Esophagus muscularis mucosa (tissue), 4 donors: Measurements from ENCODE around the gene OPN1SW. TPM values are rescaled to one million over a fixed set of nuclear protein-coding genes. Genes with fewer than 3 reads are reported as not detected.

Source experiments
- DNase-seq: peaks from one replicate; pipeline ENCODE4 v3.0.0-alpha.2; 2017; ENCODE audit errors: extremely low spot score
- H3K27ac ChIP-seq, 4 donors: fragments of 200-600 bp; sonication (generic); replicated peaks in 1 of 4; 1 replicate in 3 of 4; 2 replicates in 1 of 4; pipeline ENCODE4 v1.5.1; 2016 to 2019; ENCODE audit warnings: mild to moderate bottlenecking in 1 of 4
- H3K27me3 ChIP-seq, 4 donors: fragments of 200-600 bp; sonication (generic); one replicate each; pipeline versions ENCODE4 v1.5.1 to v1.6.0; 2016 to 2019
- H3K36me3 ChIP-seq, 4 donors: fragments of 200-600 bp; sonication (generic); one replicate each; pipeline ENCODE4 v1.5.1; 2016 to 2019
- H3K4me1 ChIP-seq, 4 donors: fragments of 200-600 bp; sonication (generic); one replicate each; pipeline ENCODE4 v1.5.1; 2016 to 2019
- H3K4me3 ChIP-seq, 4 donors: fragments of 200-600 bp; sonication (generic); 1 replicate in 2 of 4; 2 replicates in 2 of 4; pipeline ENCODE4 v1.5.1; 2016 to 2019; ENCODE audit warnings: mild to moderate bottlenecking in 4 of 4, moderate library complexity in 1 of 4
- H3K9me3 ChIP-seq, 4 donors: fragments of 200-600 bp; sonication (generic); 1 replicate in 3 of 4; 2 replicates in 1 of 4; pipeline ENCODE4 v1.5.1; 2016 to 2019
- EP300 ChIP-seq: sonication (generic); formaldehyde crosslinking; IDR thresholded peaks from one replicate; pipeline ENCODE4 v1.6.1; 2017; ENCODE audit warnings: antibody characterized with exemption
- POLR2A ChIP-seq: fragments of 450-650 bp; IDR thresholded peaks from one replicate; pipeline ENCODE4 v1.6.1; 2017; ENCODE audit warnings: antibody characterized with exemption, moderate library complexity, mild to moderate bottlenecking, low read depth
- POLR2AphosphoS5 ChIP-seq, 2 donors: sonication (generic); formaldehyde crosslinking; IDR thresholded peaks; one replicate each; pipeline ENCODE4 v1.6.1; 2017; ENCODE audit warnings: antibody characterized with exemption in 2 of 2
- WGBS: methylation state at CpG from one replicate; pipeline ENCODE4 v1.1.5; 2018; 5-methylcytosine and 5-hydroxymethylcytosine counted together
- intact Hi-C: fragments of 100-400 bp; cut with DNase I; formaldehyde crosslinking; loops from one replicate; pipeline ENCODE4 v1.15.1; 2023
- total RNA-seq, 4 donors: library from RNA; depleted of rRNA; stranded (reverse); fragments of >200 nt; gene quantifications; one replicate each; pipeline versions ENCODE4 v1.1.0 to v1.2.1, GENCODE V29; 2016
- TF ChIP-seq, protein P1 (sequence below), 3 experiments: fragments of 200-600 bp in 2 of 3; fragments of 450-650 bp in 1 of 3; sonication (generic) in 2 of 3; IDR thresholded peaks; one replicate each; pipeline ENCODE4 v1.5.1; 2017 to 2019; ENCODE audit warnings: antibody characterized with exemption in 3 of 3, mild to moderate bottlenecking in 2 of 3, moderate library complexity in 1 of 3

Gene OPN1SW
- total RNA-seq, 4 donors from 2014 or later = not detected

DNA sequence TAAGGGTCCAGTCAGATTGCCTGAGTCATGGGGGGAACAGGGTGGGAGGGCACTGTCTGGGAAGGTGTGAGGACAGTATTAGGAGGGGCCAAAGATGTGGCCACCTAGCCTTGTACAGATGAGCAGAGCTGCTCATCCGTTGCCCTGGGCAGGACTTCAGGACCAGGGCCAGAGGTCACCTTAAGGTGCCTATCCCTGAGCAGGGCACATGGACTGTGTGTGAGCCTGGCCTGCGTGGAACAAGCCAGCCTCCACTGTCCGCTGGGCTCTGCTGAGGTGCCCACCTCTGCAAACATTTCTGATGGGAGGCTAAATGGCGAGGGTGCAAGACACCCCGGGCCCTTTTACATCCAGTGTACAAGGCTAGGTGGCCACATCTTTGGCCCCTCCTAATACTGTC, 3.4 kb upstream of the OPN1SW start:
- DNase-seq = no peak
- intact Hi-C loops = no loop called here
- Histone ChIP-seq H3K4me1 (peaks cover 11 to 35% (median 34%) of the 10 kb centered on the region in 4 donors), H3K9me3 (peaks cover 0 to 9% (median 6%) of the 10 kb centered on the region in 4 donors), H3K36me3 (peaks cover 0 to 1% (median 0%) of the 10 kb centered on the region in 4 donors), H3K27ac (peak overlapping the region in 1 of 4 donors; percentile 62), H3K4me3 (no peak overlapping the region), H3K27me3 (no peaks in the 10 kb centered on the region)
- 100% methylated on average over 5 of the region's 5 CpGs for WGBS
- no peak for TF ChIP-seq POLR2AphosphoS5 (IDR thresholded peaks at IDR 0.05)
- TF ChIP-seq, protein P1, sequence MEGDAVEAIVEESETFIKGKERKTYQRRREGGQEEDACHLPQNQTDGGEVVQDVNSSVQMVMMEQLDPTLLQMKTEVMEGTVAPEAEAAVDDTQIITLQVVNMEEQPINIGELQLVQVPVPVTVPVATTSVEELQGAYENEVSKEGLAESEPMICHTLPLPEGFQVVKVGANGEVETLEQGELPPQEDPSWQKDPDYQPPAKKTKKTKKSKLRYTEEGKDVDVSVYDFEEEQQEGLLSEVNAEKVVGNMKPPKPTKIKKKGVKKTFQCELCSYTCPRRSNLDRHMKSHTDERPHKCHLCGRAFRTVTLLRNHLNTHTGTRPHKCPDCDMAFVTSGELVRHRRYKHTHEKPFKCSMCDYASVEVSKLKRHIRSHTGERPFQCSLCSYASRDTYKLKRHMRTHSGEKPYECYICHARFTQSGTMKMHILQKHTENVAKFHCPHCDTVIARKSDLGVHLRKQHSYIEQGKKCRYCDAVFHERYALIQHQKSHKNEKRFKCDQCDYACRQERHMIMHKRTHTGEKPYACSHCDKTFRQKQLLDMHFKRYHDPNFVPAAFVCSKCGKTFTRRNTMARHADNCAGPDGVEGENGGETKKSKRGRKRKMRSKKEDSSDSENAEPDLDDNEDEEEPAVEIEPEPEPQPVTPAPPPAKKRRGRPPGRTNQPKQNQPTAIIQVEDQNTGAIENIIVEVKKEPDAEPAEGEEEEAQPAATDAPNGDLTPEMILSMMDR (IDR thresholded peaks at IDR 0.05) = no peak
- no peak for TF ChIP-seq EP300
- no peak for TF ChIP-seq POLR2A

DNA sequence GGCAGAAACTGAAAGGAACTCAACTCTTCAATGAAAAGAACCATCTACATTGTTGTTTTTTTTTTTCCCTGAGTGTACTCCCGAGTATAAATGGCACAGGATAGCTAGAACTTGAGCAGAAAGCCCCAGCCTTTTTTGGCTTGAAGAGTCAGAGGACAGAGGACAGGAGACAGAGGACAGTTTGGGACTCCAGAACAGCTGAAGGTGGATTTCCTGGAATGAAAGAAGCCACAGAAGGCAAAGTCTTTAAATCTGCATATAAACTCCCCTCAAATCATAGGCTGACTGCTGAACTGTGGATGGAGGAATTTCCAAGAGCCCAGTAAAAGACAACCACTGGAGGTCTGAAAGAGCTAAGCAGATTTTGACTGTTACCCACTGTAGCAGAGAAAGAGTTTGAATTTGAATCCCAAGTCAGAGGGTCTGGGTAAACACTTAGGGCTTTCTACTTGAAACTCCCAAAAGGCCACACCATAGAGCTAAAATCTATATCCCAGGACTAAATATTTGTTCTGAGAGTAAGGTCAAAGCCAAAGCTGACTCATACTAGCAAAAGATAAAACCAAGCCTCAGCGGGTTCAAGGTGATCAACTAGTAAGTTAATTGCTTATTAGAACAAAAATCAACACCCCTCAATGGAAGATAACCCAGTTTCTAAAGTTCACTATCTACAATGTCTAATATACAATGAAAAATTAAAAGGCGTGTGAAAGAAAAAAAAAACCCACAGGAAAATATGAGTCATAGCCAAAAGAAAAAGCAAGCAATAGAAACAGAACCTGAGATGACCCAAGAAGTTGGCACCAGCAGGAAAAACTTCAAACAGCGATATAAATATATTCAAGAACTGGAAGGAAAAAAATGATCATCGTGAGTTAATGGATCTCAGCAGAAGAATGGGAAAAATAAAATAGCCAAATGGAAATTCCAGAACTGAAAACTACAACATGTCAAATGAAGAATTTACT, 1.8 kb upstream of the OPN1SW start:
- H3K27me3 ChIP-seq = no peaks in the 10 kb centered on the region
- peaks cover 0 to 16% (median 6%) of the 10 kb centered on the region in 4 donors for H3K36me3 ChIP-seq
- DNase-seq = no peak
- peak overlapping the region; percentile 16 to 62 (median 30) for H3K27ac ChIP-seq
- intact Hi-C loops = no loop called here
- peaks cover 0 to 9% (median 6%) of the 10 kb centered on the region in 4 donors for H3K9me3 ChIP-seq
- WGBS = 50% methylated on average over 5 of the region's 5 CpGs
- no peak for TF ChIP-seq EP300
- TF ChIP-seq POLR2AphosphoS5 (IDR thresholded peaks at IDR 0.05) = peak in 1 of 2 donors; percentile 57
- peaks cover 5 to 20% (median 19%) of the 10 kb centered on the region in 4 donors for H3K4me1 ChIP-seq
- no peak overlapping the region for H3K4me3 ChIP-seq

DNA sequence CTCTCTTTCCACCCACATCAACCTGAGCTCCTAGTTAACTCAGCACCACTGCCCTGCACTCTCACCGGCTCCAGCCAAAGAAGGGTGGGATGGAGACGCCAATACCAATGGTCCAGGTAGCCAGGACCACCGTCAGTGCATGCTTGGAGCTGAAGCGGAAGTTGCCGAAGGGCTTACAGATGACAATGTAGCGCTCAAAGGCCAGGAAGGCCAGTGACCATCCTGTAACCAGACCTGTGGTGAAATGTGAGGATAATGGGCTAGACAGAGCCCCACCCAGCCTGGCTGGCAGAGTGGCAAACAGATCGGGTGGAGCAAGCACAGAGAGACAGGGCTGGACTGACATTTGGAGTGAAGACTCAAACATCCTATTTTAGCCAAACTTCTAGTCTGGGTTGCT, 673 bp downstream of the OPN1SW start:
- Histone ChIP-seq H3K36me3 (peaks cover 11 to 40% (median 21%) of the 10 kb centered on the region in 4 donors), H3K27ac (no peak overlapping the region), H3K4me1 (no peaks in the 10 kb centered on the region), H3K27me3 (no peaks in the 10 kb centered on the region), H3K9me3 (peaks cover 0 to 9% (median 6%) of the 10 kb centered on the region in 4 donors), H3K4me3 (no peak overlapping the region)
- WGBS = 95% methylated on average over 7 of the region's 7 CpGs
- intact Hi-C loops = no loop called here
- TF ChIP-seq, protein P1 (IDR thresholded peaks at IDR 0.05) = no peak
- TF ChIP-seq EP300 (no peak), POLR2AphosphoS5 (IDR thresholded peaks at IDR 0.05) (no peak), POLR2A (no peak)
- no peak for DNase-seq

DNA sequence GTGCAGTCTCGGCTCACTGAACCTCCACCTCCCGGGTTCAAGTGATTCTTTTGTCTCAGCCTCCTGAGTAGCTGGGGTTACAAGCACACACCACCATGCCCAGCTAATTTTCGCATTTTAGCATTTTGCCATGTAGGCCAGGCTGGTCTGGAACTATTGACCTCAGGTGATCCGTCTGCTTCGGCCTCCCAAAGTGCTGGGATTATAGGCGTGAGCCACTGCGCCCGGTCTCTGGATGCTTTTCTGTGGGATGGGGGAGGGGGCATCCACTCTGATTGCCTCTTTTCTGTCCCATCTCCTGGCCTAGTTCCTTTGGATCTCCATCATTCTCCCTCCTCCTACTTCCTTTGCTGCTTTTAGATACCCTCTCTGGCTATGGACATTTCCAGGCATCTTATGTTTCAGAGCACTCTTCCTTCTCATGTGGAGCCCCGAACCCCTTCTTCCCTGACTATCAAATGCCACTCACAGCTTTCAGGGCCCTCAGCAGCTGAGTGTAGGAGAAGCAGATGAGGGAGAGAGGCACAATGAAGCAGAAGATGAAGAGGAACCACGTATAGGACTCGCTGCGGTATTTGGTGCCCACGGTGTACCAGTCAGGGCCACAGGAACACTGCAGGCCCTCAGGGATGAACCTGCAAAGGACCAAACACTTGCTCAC, 1.4 kb downstream of the OPN1SW start:
- 93% methylated on average over 13 of the region's 13 CpGs for WGBS
- peaks cover 15 to 48% (median 28%) of the 10 kb centered on the region in 4 donors for H3K36me3 ChIP-seq
- no peak overlapping the region for H3K4me3 ChIP-seq
- DNase-seq = no peak
- no peaks in the 10 kb centered on the region for H3K27me3 ChIP-seq
- H3K9me3 ChIP-seq = peaks cover 0 to 9% (median 6%) of the 10 kb centered on the region in 4 donors
- intact Hi-C loops = no loop called here
- H3K4me1 ChIP-seq = no peaks in the 10 kb centered on the region
- H3K27ac ChIP-seq = no peak overlapping the region
- no peak for TF ChIP-seq POLR2AphosphoS5 (IDR thresholded peaks at IDR 0.05)
- TF ChIP-seq, protein P1 (IDR thresholded peaks at IDR 0.05) = no peak
- TF ChIP-seq POLR2A = no peak
- no peak for TF ChIP-seq EP300

DNA sequence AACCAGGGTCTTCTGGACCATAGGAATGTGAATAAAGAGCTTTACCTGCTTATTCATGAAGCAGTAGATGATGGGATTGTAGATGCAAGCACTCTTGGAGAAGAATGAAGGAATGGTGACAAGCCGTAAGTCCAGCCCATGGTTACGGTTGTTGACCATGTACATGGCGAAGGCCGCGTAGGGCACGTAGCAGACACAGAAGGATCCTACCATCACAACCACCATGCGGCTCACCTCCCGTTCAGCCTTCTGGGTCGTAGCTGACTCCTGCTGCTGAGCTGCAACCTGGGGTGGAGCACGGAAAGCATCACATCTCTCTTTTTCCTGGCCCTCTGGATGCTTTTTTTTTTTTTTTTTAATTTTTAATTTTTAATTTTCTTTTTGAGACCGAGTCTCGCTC, 2.0 kb downstream of the OPN1SW start:
- Histone ChIP-seq H3K9me3 (peaks cover 0 to 9% (median 6%) of the 10 kb centered on the region in 4 donors), H3K36me3 (peaks cover 21 to 53% (median 32%) of the 10 kb centered on the region in 4 donors), H3K27ac (no peak overlapping the region), H3K4me3 (no peak overlapping the region), H3K27me3 (no peaks in the 10 kb centered on the region), H3K4me1 (no peaks in the 10 kb centered on the region)
- intact Hi-C loops = no loop called here
- DNase-seq = no peak
- WGBS = 98% methylated on average over 12 of the region's 12 CpGs
- no peak for TF ChIP-seq POLR2A
- TF ChIP-seq EP300 = no peak
- TF ChIP-seq POLR2AphosphoS5 (IDR thresholded peaks at IDR 0.05) = no peak
- TF ChIP-seq, protein P1 (IDR thresholded peaks at IDR 0.05) = no peak
